Right kidney (tissue), 1 donor: Measurements from ENCODE around the gene CCDC92B.
A peak's percentile ranks its signal among the peaks of the same experiment; 100 is the strongest.

Experiments used
- DNase-seq: peaks from one replicate; pipeline ENCODE4 v3.0.0-alpha.2; 2016

CCDC92B gene

DNA sequence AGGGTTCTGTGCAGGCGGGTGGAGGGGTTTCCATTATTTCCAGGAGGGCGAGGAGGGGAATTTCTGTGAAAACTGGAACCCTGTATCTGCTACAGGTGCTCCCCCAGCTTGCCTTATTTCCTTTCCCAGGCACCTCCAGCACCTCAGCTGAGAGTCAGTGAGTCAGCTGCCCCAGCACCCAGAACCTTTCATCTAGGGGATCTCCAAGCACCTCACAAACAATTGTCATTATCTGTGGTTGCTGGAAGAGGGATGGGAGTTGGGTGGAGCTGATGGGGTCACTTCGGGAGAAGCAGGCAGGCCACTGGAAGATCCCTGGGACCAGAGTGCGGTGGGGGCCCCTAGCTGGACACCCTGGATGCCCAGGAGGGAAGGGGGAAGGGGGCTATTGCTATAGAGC is 27.8 kb downstream of the CCDC92B start:
- no peak for DNase-seq

DNA sequence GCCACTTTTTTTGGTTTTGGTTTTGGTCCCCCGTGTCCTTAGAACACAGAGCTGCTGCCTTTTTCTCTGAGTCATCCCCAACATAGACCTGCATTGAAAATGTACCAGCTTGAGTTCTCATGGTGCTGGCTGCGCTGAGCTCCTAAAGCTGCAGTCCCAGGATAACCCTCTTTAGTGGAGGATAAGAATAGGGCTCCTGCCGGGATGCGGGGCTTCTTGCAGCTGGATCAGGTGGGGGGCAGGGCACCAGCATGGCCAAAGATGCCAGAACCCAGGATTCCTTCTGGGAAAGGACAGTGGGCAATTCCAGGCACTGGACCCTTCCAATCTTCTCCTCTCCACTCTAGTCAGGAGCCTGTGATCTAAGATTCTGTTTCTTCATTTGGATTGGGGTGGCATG is 29.6 kb downstream of the CCDC92B start:
- no peak for DNase-seq

DNA sequence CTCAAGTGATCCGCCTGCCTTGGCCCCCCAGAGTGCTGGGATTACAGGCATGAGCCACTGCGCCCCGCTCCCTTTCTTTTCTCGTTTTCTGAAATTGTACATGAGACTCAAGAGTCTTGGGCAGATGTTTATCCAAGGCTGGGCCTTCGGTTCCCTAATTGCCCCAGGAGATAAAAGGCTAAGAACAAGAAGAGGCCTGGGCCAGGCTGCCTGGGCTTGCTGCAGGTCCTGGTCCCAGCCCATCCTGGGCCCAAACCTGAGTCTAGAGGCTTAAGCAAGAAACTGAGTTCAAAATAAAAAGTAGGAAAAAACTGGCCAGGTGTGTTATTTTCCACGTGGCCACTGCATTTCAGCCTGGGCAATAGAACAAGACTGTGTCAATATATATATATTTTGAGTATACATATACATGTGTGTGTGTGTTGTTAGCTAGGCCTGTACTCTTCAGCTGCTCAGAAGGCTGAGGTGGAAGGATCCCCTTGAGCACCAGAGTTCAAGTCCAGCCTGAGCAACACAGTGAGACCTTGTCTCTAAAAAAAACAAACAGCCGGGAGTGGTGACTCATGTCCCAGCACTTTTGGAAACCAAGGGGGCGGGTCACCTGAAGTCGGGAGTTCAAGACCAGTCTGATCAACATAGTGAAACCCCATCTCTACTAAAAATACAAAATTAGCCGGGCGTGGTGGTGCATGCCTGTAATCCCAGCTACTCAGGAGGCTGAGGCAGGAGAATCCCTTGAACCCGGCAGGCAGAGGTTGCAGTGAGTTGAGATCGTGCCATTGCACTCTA is 31.1 kb downstream of the CCDC92B start:
- no peak for DNase-seq

DNA sequence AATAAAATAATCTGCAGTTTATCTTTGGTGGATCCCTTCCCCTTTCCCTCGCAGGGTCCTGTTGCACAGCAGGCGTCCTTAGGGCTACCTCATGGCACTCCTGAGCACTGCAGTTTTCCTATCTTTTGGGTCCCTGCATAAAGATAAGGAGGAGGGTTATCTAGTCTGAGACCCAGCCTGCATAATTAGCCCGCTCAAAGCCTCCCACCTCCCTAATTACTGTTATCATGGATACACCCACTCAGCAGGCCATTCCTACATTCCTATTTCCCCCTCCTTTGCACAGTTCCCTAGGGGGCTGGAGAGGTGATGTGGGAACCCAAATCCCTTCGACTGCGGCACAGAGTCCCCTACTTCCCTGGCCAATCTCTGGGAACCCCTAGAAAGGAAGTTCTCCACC is 32.8 kb downstream of the CCDC92B start:
- no peak for DNase-seq

DNA sequence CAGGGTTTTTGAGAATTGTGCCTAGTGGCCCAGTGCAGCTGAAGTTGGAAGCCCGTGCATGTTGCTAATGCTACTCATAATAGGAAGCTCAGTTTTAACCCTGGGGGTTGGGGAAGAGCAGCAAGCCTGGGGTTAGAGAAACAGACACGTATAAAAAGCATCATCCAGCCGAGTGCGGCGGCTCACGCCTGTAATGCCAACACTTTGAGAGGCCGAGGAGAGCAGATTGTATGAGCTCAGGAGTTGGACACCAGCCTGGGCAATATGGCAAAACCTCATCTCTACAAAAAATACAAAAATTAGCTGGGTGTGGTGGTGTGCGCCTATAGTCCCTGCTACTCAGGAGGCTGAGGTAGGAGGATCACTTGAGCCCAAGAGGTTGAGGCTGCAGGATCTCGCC is 35.6 kb downstream of the CCDC92B start:
- no peak for DNase-seq

DNA sequence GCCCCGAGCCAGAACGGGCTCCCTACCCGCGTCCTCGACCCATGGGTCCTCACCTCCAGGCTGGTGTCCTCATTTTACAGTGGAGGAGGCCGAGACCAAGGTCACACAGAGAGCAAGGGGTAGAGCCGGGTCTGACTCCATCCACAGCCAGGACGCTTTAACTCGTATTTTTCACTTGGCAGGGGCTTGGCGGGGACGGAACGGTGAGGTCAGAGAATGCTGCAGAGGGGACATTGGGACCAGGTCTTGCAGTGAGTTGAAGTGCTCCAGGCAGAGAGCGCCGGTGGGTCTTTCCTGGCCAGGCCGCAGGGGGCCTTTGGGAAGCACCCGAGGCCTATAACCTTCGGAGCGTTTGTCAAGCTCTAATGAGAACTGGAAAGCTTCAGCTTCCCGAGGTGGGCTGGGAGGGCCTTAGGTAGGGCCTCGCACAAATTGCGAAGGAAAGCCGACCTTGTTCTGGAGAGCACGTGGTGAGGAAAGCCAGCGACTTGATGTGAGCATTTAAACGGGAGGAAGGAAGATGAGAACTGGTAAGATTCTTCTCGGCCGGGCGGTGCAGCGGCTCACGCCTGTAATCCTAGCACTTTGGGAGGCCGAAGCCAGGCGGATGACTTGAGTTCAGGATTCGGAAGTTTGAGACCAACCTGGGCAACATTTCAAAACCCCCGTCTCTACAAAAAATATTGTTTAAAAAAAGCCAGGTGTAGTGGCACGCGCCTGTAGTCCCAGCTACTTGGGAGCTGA is 37.0 kb downstream of the CCDC92B start:
- no peak for DNase-seq

DNA sequence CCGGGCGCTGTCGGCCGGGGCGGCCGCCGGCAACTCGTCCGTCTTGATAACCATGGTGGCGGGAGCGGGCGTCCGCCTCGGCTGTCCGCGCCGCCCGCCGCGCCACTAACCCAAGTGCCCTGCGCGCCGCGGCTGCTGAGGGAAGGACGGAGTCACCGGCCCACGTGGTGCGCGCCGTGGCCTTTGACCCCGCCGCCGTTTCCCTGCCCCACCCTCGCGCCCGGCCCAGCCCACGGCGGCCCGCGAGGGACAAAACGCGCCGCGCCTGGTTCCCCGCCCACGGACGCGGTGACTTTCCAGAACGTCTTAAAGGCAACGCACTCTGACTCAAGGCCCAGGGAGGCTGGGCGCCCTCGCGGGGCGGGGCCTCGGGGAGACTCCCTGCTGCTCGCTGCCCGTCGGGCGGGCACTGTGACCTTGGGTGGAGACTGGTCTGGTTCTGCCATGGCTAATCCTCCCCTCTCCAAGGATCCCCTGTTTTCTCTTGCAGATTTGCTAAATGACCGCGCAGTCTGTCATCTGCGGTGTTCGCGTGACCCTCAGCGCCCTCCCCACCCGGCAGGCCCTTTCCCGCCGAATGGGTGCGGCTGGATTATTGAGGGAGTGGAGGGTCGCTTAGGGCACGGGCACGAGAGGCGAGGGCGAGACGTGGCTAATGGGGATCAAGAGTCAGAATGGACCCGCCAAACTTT is 37.7 kb downstream of the CCDC92B start, which contains the start of gene CLUH:
TSS of gene CLUH (minus strand) at position 157 of the 692 bp plus-strand sequence. CDS start at position 54, 103 bp downstream.
- DNase-seq = peak; percentile 93

DNA sequence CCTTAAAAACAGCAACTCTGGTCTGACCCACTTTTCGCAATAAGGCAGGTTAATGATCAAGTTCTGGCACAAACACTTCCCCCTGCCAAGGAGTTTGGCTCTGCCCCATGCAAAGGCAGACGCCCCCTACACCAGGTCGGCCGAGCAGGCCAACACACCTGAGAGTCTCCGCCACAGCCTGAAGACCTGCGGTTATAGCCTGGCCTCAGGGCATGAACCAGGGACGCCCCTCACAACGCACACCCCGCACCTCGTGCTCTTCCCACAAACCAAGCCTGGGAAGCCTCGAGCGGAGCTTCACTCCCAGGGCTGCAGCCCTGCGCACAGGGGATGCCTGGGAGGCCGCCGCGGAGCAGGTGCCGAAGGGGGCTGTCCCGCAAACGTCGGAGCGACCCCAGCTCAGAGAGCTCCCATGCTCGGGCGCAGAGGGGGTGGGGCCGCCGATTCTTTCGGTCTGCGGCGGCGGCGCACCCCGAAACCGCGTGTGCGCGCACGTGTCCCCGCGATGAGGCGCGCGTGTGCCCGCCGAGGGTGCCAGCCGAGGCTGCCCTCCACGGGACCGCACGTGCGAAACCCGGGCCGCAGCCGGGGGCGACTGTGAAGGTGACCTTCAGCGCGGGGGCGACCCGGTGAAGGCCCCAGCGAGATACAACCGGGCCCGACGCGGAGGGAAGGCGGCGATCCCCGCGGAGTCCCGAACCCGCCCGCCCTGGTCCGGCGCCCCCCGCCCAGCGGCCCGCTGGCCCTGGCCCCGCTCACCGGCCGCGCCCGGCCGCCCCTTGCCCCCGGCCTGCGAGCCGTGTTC is 38.4 kb downstream of the CCDC92B start:
- peak; percentile 67 for DNase-seq

DNA sequence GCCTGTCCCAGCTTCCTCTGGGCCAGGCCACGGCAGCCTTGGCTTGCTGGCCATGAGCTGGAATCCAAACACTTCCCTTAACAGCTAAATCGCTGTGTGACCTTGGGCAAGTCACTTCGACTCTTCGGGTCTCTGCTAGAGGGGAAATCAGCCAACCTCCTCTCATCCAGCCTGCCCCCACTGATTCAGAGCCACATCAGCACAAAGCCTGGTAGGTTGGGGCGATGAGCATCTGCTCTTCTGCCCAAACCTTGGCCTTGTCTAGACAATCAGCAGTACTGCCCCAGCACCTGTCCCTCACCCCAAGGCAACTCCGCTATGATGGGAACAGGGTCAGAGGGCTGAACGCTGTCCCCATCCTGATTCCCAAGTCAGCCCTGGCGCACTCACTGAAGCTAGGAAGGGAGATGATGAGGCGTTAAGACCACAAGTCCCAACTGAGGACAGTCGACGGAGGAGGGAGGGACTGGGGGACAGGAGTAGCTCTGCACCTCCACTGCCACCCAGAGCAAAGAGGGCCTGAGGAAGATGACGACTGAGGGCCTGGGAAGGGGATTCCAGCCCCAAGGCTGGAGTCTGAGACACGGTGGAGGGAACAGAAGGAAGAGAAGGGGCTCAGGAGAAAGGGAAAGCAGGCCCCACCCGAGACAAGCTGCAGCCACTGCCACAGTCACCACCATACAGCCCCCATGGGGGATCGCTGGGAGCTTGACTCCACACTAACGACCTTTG is 39.2 kb downstream of the CCDC92B start:
- no peak for DNase-seq

DNA sequence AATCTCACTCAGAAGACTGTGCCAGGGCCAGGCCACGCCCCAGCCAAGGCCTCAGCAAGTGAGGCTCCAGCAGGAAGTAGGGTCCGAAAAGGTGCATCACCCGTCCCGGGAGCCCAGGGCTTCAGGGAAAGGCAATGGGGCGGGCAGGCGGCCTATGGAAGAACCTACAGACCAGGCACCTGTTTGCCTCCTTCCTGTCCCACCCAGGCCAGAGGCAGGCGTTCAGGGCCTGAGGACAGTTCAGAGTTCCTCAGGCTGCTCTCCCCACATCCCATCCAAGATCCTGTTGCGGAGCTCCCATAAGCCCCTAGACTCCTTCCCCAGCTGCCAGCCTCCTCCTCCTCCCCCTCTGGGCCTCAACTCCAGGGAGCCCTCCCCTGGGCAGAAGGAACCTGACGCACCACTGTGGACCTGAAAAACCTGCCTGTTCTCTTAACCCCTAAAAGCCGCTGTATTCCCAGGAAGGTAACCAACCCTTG is 40.2 kb downstream of the CCDC92B start:
- no peak for DNase-seq

DNA sequence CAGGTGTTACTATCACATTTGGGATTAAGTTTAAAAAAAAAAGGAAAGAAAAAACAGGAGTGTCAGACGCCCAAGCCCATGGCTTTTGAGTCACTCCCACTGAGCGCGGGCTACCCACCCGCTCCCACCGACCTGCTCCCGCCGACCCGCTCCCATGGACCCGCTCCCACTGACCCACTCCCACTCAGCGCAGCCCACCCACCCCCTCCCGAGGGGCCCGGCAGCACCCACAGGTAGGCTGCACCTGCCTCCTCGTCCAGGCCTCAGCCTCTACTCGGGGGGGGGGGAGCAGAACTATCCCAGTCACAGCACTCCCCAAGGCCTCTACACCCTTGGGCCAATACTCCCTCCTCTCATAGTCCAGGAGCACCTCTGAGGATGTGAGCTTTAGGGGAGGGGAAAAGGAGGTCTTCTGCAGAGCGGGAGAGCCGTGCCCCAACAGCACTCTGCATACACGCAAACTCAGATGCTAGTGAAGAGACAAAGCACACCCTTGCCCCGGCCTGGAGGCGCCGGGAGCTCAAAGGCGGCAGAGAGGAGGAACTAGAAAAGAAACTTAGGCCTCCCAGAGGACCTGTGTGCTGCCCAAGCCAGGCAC is 40.8 kb downstream of the CCDC92B start:
- no peak for DNase-seq

DNA sequence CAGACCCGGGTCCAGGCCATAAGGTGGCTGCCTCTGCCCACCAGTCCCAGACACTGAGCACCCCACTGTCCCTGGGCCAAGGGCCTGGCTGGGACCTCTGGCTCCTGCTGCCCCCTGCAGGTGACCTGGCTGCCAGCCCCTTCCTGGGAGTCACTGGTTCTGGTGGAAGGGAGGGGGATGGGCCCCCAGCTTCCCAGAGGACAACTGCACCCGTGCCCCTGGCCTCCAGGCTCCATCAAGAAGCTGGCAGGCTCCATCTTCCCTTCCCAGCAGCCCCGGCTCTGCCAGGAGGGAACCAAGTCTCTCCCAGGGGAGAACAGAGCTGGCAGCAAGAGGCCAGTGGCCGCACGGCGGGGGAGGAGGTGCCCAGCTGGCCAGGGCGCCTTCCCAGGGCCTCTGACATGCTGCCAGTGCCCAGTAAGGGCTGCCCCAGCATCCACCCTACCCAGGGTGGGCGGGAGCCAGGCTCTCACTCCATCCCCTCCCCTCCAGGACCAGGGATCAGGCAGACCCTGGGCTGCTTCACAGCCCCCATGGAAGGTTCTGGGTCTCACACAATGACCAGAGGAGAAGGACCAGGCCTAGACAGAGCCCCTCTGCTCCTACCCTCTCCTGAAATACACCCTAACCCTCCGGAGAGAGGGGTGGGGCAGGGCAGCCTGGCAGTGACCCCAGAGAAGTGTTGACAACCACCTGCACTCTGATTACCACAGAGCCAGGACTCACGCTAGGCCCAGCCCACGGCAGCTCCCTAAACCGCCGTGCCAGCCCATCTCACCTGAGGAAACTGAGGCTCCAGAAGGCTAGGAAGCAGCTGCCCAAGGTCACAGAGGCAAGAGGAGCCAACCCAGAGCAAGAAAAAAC is 41.5 kb downstream of the CCDC92B start:
- DNase-seq = no peak

DNA sequence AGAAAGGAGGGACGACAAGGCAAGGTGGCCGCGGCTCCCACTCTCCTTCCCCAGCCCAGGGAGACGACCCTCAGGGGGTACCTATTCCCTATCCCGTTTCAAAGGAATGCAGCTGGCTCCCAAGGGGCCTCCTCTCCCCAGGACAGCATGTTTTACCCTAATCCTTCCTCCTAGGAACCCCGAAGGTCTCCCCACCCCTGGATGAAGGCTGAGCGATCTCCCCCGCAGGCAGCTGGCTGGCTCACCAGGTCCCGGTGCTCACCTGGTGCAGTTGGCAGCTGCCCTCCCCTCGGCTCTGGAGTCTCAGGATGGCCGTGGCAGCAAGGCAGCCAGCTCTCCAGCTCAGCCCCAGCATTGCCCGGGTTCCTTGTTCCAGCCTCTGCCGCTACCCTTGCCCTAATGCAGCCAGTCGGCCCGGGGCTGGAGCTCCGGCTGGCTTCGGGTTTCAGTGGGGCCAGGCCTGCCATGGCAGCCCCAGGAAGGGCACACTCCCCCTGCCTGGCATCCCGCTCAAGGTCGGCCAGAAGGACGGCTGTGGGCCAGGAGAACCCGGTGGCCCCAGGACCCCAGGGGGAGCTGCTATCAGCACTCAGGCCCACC is 42.4 kb downstream of the CCDC92B start:
- no peak for DNase-seq

DNA sequence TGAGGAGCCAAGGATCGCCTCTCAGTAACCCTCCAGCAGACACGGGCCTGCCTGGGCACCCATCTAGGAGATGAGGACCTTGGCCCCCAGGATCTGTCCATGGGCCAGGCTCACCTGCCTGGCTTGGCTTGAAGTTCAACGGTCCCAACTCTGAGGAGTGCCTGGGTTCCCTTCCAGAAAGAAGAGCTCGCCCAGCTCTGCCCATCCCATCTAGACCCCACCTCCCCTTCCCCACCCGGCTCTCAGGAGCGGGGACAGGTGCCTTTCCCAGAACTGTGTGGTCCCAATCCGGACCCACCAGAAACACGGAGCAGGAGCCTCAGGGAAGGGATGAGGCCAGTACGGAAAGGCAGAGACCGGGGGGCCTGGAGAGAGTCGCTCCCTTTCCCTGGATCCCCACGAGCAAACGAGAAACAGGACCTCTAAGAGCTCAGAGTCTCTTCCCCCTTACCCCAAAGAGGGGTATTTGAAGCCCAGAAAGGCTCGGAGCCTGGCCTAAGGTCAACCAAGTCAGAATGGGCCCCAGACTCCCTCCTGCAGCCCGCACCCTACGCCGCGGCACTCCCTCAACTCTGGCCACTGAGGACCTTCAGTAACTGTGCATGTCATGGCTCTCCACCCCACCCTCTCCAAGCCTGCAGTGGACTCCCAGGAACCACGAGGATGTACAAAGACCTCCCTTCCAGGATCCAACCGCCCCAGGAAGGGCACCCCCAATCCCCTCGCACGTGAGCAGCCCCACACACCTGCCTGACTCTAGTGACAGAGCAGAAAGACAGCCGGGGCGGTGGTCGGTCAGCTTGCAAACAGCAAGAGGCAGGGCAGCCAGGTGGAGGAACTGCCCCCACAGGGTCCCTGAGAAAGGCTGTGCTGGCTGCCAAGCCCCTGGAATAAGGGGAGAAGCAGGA is 43.3 kb downstream of the CCDC92B start:
- no peak for DNase-seq

DNA sequence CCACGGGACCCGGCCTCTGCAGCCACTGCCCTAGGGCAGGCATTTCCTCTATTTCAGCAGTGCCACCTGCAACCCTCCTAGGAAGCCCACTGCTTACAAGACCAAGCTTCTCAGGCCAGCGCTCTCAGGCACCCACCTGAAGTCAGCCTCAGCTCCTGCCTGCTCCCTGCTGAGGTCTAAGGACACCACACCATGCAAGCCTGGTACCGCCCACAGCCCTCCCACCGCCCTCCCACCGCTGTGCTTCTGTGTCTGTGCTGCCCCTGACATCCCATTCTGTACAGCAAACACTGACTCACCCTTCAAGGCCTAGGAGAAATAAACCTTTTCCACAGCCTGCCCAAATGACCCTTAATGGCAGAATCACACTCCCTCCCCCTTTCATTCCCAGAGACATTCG is 44.2 kb downstream of the CCDC92B start:
- no peak for DNase-seq

DNA sequence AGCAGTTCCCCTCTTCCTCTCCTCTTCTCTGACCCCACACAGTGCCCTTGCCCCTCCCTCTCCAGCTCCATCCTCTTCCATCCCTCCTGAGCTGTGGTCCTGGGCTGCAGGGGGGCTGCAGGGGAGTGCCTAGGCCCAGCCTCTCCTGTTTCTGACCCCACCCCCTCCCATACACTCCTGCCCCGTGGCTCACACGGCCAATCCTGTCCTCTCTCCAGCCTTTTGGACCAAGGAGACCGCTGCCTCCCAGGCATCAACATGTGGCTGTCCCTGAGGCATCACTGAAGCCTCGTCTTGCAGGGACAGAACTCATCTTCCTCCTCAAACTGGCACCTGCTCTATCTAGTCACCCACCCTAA is 44.6 kb downstream of the CCDC92B start:
- DNase-seq = no peak

DNA sequence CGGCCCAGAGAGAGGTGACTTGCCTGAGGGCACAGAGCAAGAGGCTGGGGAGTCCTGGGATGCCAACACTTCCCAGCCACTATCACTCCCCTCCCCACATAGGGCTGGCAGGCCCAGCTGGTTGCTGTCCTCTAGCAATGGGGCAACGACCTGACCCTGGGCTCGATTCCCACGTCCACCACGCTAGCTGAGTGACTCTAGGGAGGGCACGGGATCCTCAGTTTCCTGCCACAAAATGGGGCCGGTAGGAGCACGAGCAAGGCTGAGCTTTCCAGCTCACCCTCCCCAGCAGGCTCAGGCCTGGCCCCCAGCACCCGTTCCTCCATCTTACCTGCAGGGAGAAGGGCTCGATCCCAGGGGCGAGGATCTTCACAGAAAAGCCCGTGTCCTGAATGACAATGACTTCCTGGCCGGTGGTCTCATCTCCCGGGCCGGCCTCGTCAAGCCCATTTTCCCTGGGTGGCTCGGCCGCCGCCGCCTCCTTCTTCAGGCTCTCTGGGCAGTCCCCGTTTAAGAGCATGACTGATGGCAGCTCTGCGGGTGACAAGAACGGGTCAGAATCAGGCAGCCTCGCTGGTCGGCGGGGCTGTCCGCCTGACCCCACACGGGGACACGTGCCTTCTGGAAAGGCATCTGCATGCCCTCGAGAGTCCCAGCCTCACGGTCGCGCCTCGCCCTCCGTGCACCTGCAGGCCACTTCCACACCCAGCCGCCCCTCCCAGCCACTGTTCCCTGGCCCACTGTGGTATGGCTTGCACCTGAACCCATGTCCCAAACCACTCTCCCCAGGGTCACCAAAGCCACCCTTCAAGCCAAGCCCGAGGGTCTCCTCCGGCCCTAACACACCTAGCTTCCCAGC is 45.2 kb downstream of the CCDC92B start:
- DNase-seq = no peak

DNA sequence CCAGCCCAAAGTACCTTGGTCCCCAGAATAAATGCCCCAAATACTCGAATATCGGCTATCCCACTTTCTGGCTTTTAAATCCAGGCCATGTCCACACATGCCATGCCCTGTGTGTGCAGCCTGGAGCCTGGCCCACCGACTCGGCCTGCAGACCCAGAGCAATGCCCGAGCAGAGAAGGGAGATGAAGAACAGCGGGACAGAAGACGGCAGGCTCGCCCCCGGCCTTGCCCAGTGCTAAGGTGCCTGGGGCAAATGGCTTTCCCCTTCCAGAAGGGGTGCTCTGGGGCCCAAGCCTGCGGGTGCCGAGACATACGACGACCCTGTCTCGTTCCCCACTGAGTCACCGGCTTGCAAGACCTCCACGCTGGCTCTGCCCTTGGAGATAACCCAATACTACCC is 45.8 kb downstream of the CCDC92B start:
- DNase-seq = no peak
